VCaP (cell line): ENCODE data around the gene NLRP1.

ENCODE experiments used
- H3K27ac ChIP-seq: fragments of 450-650 bp; 2 replicates; pipeline ENCODE4 v1.5.1; 2017
- TF ChIP-seq, protein P1 (sequence below): fragments of 450-650 bp; conservative IDR thresholded peaks from 2 replicates; pipeline ENCODE4 v1.5.1; 2017; ENCODE audit warnings: mild to moderate bottlenecking, moderate library complexity

Gene NLRP1

DNA sequence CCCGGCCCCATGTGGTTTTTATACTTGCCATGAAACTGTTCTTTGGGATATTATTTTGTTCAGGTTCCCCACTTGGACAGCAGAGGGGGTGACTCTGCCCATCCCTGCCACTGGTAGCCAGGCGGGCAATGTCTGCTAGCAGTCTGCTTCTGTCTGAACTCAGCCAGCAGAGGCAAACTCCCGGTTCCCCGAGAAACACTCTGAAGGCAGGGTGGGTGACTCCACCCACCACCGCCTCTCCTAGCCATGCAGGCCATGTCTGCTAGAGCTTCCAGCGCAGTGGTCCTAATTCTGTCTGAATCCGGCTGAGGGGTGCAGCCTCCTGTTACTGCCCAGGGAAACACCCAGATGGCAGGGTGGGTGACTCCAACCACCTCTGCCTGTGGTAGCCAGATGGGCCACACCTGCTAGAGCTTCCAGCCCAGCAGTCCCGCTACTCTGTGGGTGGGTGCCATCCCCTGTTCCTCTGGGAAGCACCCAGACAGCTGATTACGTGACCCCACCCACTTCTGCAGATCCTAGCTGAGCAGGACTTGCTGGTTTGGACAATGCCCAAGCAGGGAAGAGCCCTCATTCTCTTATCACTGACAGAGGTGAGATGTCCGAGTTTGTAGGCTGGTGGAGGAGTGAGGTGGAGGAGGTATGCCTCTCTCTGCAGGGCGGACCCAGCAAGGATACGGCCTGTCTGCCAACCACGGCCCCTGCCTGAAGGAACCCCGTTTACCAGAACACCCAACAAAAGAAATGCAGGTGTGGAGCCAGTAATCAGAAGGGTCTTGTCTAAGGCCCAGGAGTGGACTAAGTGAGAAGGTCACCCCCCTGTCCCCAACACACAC is 22.4 kb downstream of the NLRP1 start:
- H3K27ac ChIP-seq = no peak overlapping the region
- TF ChIP-seq, protein P1, sequence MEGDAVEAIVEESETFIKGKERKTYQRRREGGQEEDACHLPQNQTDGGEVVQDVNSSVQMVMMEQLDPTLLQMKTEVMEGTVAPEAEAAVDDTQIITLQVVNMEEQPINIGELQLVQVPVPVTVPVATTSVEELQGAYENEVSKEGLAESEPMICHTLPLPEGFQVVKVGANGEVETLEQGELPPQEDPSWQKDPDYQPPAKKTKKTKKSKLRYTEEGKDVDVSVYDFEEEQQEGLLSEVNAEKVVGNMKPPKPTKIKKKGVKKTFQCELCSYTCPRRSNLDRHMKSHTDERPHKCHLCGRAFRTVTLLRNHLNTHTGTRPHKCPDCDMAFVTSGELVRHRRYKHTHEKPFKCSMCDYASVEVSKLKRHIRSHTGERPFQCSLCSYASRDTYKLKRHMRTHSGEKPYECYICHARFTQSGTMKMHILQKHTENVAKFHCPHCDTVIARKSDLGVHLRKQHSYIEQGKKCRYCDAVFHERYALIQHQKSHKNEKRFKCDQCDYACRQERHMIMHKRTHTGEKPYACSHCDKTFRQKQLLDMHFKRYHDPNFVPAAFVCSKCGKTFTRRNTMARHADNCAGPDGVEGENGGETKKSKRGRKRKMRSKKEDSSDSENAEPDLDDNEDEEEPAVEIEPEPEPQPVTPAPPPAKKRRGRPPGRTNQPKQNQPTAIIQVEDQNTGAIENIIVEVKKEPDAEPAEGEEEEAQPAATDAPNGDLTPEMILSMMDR = no peak

GRCh38 chr17:5560361-5560988 is 23.8 kb downstream of the NLRP1 start:
- no peak overlapping the region for H3K27ac ChIP-seq
- TF ChIP-seq, protein P1 = no peak

DNA sequence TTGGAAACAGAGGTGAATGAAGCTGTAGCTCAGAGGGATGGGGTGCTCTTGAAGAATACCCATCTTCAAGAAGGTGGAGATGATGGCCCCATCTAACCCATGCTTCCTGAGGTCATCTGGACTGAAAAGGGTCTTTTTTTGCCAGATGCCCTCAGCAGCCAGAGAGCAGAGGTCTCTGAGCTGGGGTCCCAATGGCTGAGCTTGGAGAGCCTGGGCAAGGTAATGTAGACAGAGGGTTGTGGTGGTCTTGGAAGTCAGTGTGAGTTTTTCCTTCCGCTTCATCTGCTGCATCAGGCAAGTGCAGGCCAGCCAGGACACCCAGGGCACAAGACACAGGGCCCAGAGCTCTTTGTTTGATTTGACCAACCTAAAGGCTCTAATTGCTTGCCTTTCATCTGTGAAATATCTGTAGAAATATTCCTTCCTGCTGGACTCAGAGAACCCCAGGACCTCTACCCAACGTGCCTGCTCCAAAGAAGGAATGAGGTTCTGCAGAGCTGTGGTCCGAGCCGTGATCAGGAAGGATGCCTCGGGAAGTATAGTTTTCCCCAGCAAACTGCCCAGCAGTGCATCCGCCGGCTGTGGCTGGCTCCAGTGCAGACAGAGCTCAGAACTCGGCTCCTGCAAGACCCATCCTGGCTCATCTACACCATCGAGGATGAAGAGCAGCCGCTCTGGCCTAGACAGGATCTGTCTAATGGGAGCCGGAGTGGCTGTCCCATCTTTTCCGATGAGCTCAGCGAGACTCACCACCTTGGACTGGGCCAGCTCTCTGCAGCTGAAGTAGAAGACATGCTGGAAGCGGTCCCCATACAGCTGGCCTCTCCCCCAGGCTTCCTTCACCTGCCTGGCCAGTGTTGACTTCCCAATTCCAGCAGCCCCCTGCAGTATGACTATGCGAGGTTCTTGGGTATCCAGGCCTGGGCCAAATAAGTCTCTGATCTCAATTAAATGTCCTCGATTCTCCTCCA is 25.2 kb downstream of the NLRP1 start:
- H3K27ac ChIP-seq = no peak overlapping the region
- TF ChIP-seq, protein P1 = no peak

DNA sequence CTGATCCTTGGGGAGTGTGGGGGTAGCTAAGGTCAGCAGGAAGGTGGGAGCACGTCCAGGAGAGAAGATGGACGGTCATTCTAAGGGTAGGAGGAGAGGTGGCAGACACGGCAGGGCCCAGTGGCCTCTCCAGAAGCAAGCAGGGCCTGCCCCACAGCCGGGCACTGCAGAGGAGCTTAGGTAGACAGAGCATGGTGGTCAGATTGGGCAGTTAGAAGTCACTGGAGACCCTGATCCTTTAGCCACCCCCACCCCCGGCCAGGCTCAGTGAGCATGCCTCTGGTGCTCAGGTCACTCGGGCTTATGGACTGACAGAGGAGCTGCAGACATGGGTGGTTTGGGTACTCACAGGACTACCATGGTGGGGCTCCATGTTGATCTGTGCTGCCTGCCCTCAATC is 26.3 kb downstream of the NLRP1 start:
- H3K27ac ChIP-seq = no peak overlapping the region
- TF ChIP-seq, protein P1 = no peak

DNA sequence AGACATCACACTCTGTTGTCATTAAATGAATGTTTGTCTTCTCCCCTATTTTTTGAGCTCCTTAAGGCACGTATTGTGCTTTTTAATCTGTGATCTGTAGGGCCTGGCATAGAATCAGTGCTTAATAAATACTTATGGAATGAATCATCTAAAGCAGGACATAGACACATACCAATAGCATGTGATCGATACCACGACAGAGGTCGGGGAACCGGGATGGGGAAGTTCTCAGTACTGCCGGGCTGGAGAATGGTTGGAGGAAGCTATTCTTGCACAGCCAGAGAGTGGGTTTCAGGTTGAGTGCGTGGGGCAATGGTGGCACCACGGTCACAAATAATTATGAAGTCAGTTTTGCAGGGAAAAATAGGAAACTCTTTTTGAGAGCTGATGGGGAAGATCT is 26.8 kb downstream of the NLRP1 start:
- H3K27ac ChIP-seq = no peak overlapping the region
- TF ChIP-seq, protein P1 = no peak

DNA sequence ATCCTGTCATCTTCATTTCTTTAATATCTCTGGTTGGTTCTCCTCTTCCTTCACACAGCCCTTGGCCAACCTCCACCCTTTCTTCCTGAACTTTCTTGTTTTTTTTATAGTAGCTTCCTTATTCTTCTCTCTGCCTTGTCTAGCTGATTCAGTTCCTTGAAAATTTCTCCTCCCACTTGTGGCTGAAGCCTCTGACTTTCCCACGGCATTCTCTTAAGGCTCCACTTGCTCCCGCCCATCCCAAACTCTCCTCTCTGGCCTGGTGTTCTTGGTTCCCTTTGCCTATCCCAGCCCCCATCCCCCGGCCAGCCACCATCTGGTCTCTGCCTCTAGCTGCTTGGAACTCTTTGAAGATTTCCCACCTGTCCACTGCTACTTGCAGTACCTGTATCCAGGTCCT is 29.1 kb downstream of the NLRP1 start:
- H3K27ac ChIP-seq = no peak overlapping the region
- TF ChIP-seq, protein P1 = no peak

GRCh38 chr17:5553479-5553878 is 30.8 kb downstream of the NLRP1 start:
- H3K27ac ChIP-seq = no peak overlapping the region
- TF ChIP-seq, protein P1 = no peak
